OCI-LY1 (cell line): ENCODE results near the gene SH2D5.
A peak's percentile ranks its signal among the peaks of the same experiment; 100 is the strongest.

Source experiments
- H2AFZ ChIP-seq: fragments of 200-600 bp; sonication (generic), shearing (Covaris generic); 2 replicates; pipeline ENCODE4 v1.6.0; 2014; ENCODE audit warnings: antibody characterized with exemption, mild to moderate bottlenecking, low read length
- H3F3A ChIP-seq: fragments of 200-600 bp; sonication (generic), shearing (Covaris generic); 2 replicates; pipeline ENCODE4 v1.6.0; 2014; ENCODE audit warnings: mild to moderate bottlenecking, antibody characterized with exemption, low read length, moderate library complexity; ENCODE audit not compliant: insufficient read depth
- H3K27ac ChIP-seq: fragments of 200-600 bp; sonication (generic); 2 replicates; pipeline ENCODE4 v1.5.1; 2014; ENCODE audit warnings: low read length, mixed run types, mild to moderate bottlenecking, low read depth; ENCODE audit not compliant: poor library complexity, severe bottlenecking
- H3K27me3 ChIP-seq: fragments of 200-600 bp; sonication (generic); 2 replicates; pipeline ENCODE4 v1.6.0; 2014; ENCODE audit warnings: antibody characterized with exemption, mild to moderate bottlenecking, low read length, moderate library complexity; ENCODE audit not compliant: insufficient read depth
- H3K36me3 ChIP-seq: fragments of 200-600 bp; sonication (generic); 2 replicates; pipeline ENCODE4 v1.6.1; 2014; ENCODE audit warnings: mild to moderate bottlenecking, antibody characterized with exemption, low read length, moderate library complexity, mixed read lengths; ENCODE audit not compliant: insufficient read depth
- H3K4me1 ChIP-seq: fragments of 200-600 bp; sonication (generic); 2 replicates; pipeline ENCODE4 v1.5.1; 2014; ENCODE audit warnings: mild to moderate bottlenecking, low read length, moderate library complexity; ENCODE audit not compliant: insufficient read depth, severe bottlenecking
- H3K4me2 ChIP-seq: fragments of 200-600 bp; sonication (generic), shearing (Covaris generic); 2 replicates; pipeline ENCODE4 v1.6.1; 2014; ENCODE audit warnings: low read length
- H3K4me3 ChIP-seq: fragments of 200-600 bp; sonication (generic); 2 replicates; pipeline ENCODE4 v1.5.1; 2014; ENCODE audit warnings: low read length, low read depth, mild to moderate bottlenecking, mixed read lengths; ENCODE audit not compliant: poor library complexity, severe bottlenecking
- H3K79me2 ChIP-seq: fragments of 200-600 bp; shearing (Covaris generic); 2 replicates; pipeline ENCODE4 v1.6.1; 2016; ENCODE audit warnings: mixed run types, low read length, mixed read lengths; ENCODE audit not compliant: insufficient read depth
- H3K9ac ChIP-seq: fragments of 200-600 bp; sonication (generic), shearing (Covaris generic); 2 replicates; pipeline ENCODE4 v1.6.1; 2014; ENCODE audit warnings: mild to moderate bottlenecking, low read length, mixed read lengths
- H3K9me2 ChIP-seq: fragments of 200-600 bp; sonication (generic), shearing (Covaris generic); 2 replicates; pipeline ENCODE4 v1.6.1; 2014; ENCODE audit warnings: low read depth, mild to moderate bottlenecking, low read length, mixed read lengths
- H3K9me3 ChIP-seq: fragments of 200-600 bp; shearing (Covaris generic); 2 replicates; pipeline ENCODE4 v1.6.1; 2014; ENCODE audit warnings: low read length, mixed read lengths
- H4K20me1 ChIP-seq: fragments of 200-600 bp; sonication (generic), shearing (Covaris generic); 2 replicates; pipeline ENCODE4 v1.6.0; 2016; ENCODE audit warnings: mild to moderate bottlenecking, low read length; ENCODE audit not compliant: insufficient read depth
- CTCF ChIP-seq: fragments of 200-600 bp; sonication (generic), shearing (Covaris generic); IDR thresholded peaks from 2 replicates; pipeline ENCODE4 v1.5.1; 2017; ENCODE audit warnings: mild to moderate bottlenecking, antibody characterized with exemption, low read length, moderate library complexity, mixed read lengths
- EZH2 ChIP-seq: fragments of 200-600 bp; sonication (generic), shearing (Covaris generic); IDR thresholded peaks from 2 replicates; pipeline ENCODE4 v1.8.0; 2017; ENCODE audit warnings: borderline replicate concordance, mixed run types, mild to moderate bottlenecking, antibody characterized with exemption, low read length, moderate library complexity, mixed read lengths

Gene SH2D5

GRCh38 chr1:20733360-20733975 lies 965 bp upstream of the SH2D5 start:
- TF ChIP-seq EZH2, result no peak
- Histone ChIP-seq H3K4me2 (peak overlapping the region; percentile 82), H3K36me3 (peaks cover 14% of the 10 kb centered on the region; the same call in 1 of the 2 replicates), H4K20me1 (no peaks in the 10 kb centered on the region), H3K9me2 (no peaks in the 10 kb centered on the region), H2AFZ (no peak overlapping the region), H3K27ac (peak overlapping the region; percentile 18), H3F3A (peaks cover 5% of the 10 kb centered on the region; the same call in 1 of the 2 replicates), H3K79me2 (no peaks in the 10 kb centered on the region), H3K4me1 (peaks cover 17% of the 10 kb centered on the region), H3K9me3 (no peaks in the 10 kb centered on the region), H3K27me3 (peaks cover 5% of the 10 kb centered on the region; the same call in 1 of the 2 replicates), H3K9ac (peak overlapping the region; percentile 41; the same call in 1 of the 2 replicates), H3K4me3 (peak overlapping the region; percentile 64)

GRCh38 chr1:20732071-20732587 lies 374 bp downstream of the SH2D5 start:
- no peak for TF ChIP-seq EZH2
- TF ChIP-seq CTCF, result no peak
- no peak overlapping the region for H3K27ac ChIP-seq
- H3K79me2 ChIP-seq, result no peaks in the 10 kb centered on the region
- H3K36me3 ChIP-seq, result 0 out of 2 replicates have a peak, but pooled peaks cover under 1% of the 10 kb centered on the region
- H3K4me3 ChIP-seq, result peak overlapping the region; percentile 64
- H3K9me2 ChIP-seq, result no peaks in the 10 kb centered on the region
- H3K9ac ChIP-seq, result peak overlapping the region; percentile 41
- H2AFZ ChIP-seq, result no peak overlapping the region
- no peaks in the 10 kb centered on the region for H3K9me3 ChIP-seq
- peaks cover 17% of the 10 kb centered on the region for H3K4me1 ChIP-seq
- H3F3A ChIP-seq, result peaks cover 5% of the 10 kb centered on the region; the same call in 1 of the 2 replicates
- H3K27me3 ChIP-seq, result peaks cover 8% of the 10 kb centered on the region; the same call in 1 of the 2 replicates
- peak overlapping the region; percentile 82 for H3K4me2 ChIP-seq
- no peaks in the 10 kb centered on the region for H4K20me1 ChIP-seq

DNA sequence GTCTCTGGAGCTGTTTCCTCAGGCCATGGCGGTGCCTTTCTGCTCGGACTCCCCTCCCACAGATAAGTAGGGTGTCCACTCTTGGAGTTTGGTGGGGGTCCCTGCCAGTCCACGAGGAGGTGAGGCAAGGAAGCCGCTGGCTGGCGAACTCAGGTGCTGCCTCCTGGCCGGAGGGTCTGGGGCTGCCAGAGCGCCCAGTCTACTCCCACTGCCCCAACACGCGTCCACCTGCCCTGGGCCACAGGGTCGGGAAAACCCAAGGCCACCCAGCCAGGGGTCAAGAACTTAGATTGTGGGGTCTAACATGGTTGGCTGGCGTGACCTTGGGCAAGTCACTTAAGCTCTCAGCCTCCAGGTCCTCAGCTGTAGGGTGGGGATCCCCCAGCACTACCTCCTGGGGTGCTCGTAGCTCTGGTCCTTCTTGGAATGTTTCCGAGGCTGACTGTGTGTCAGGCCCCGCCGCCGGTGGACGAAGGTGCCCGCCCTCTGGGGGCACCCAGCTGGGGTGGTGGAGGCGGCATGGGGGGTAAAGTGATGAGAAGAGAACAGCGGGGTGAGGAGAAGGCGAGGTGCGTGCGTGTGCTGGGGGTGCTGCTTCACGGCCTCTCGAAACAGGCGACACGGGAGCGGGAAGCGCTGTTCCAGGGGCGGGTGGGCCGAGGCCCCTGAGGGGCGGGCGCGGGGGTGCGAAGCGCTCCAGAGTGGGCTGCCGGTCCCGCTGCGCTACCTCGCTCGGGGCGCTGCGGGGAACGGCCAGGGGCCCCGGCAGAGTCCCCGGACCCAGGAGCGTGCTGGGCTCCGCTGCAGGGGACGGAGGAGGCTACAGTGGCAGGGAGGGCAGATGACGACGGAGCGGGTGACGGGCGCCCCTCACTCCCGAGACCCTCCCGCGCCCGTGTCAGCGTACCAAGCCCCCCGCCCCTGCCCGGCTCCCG lies 1.2 kb downstream of the SH2D5 start:
- Histone ChIP-seq H3K79me2 (no peaks in the 10 kb centered on the region), H3K36me3 (no peaks in the 10 kb centered on the region), H3K9me3 (no peaks in the 10 kb centered on the region), H3K4me2 (peak overlapping the region; percentile 82), H4K20me1 (no peaks in the 10 kb centered on the region), H3K27ac (no peak overlapping the region), H3K4me1 (peaks cover 17% of the 10 kb centered on the region), H3F3A (peaks cover 5% of the 10 kb centered on the region; the same call in 1 of the 2 replicates), H2AFZ (no peak overlapping the region), H3K27me3 (peaks cover 8% of the 10 kb centered on the region; the same call in 1 of the 2 replicates), H3K9ac (no peak overlapping the region; the same call in 1 of the 2 replicates), H3K9me2 (no peaks in the 10 kb centered on the region), H3K4me3 (peak overlapping the region; percentile 64)
- TF ChIP-seq EZH2 (no peak), CTCF (no peak)
